Duodenal mucosa (tissue), 2 donors: ENCODE results near the gene KCNJ5.

Source experiments
- H3K27ac ChIP-seq: one replicate; pipeline ENCODE4 v1.7.0; 2013; ENCODE audit warnings: low read depth, low read length
- H3K27me3 ChIP-seq, 2 donors: one replicate each; pipeline ENCODE4 v1.7.0; 2013; ENCODE audit warnings: low read length in 2 of 2, control low read depth in 1 of 2; ENCODE audit not compliant: insufficient read depth in 2 of 2, control insufficient read depth in 1 of 2
- H3K36me3 ChIP-seq, 2 donors: one replicate each; pipeline ENCODE4 v1.7.0; 2013; ENCODE audit warnings: low read length in 2 of 2, control low read depth in 1 of 2; ENCODE audit not compliant: insufficient read depth in 2 of 2, control insufficient read depth in 1 of 2
- H3K4me1 ChIP-seq, 2 donors: one replicate each; pipeline ENCODE4 v1.7.0; 2013; ENCODE audit warnings: low read length in 2 of 2, control low read depth in 1 of 2; ENCODE audit not compliant: insufficient read depth in 2 of 2, control insufficient read depth in 1 of 2
- H3K4me3 ChIP-seq, 2 donors: one replicate each; pipeline ENCODE4 v1.7.0; 2013; ENCODE audit warnings: low read length in 2 of 2, low read depth in 1 of 2
- H3K9ac ChIP-seq, 2 donors: one replicate each; pipeline ENCODE4 v1.7.0; 2013; ENCODE audit warnings: low read length in 2 of 2, low read depth in 1 of 2
- H3K9me3 ChIP-seq, 2 donors: one replicate each; pipeline ENCODE4 v1.7.0; 2013; ENCODE audit warnings: low read length in 2 of 2, control low read depth in 1 of 2; ENCODE audit not compliant: control insufficient read depth in 1 of 2

Gene KCNJ5

GRCh38 chr11:128856241-128856640, 34.9 kb upstream of the KCNJ5 start:
- Histone ChIP-seq H3K36me3 (no peaks in the 10 kb centered on the region), H3K27ac (no peak overlapping the region), H3K9me3 (no peaks in the 10 kb centered on the region), H3K27me3 (no peaks in the 10 kb centered on the region), H3K4me1 (peaks cover 0 to 7% of the 10 kb centered on the region in 2 donors), H3K9ac (no peak overlapping the region), H3K4me3 (no peak overlapping the region)

DNA sequence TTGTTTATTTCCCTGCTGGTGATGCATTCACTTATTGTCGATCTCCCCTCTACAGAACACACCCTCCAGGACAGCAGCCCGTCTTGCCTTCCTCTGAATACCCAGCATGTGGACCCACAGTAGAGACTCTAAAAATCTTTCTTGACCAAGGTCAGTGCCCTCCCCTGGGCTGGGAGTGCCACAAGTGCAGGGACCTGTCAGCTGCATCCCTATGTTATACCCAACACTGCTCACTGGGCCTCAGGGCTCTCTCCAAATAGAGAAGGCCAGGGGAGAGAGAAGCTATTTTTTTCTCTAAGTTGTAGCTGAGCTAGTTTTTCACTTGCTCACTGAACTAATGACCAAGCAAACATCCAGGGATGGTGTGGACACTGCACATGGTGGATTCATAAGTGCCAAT, 33.8 kb upstream of the KCNJ5 start:
- no peaks in the 10 kb centered on the region for H3K9me3 ChIP-seq
- H3K36me3 ChIP-seq, result no peaks in the 10 kb centered on the region
- no peak overlapping the region for H3K4me3 ChIP-seq
- H3K27ac ChIP-seq, result no peak overlapping the region
- no peaks in the 10 kb centered on the region for H3K27me3 ChIP-seq
- no peak overlapping the region for H3K9ac ChIP-seq
- peaks cover 0 to 7% of the 10 kb centered on the region in 2 donors for H3K4me1 ChIP-seq

GRCh38 chr11:128859563-128860441, 31.4 kb upstream of the KCNJ5 start:
- H3K9ac ChIP-seq, result no peak overlapping the region
- no peak overlapping the region for H3K27ac ChIP-seq
- no peaks in the 10 kb centered on the region for H3K9me3 ChIP-seq
- H3K27me3 ChIP-seq, result no peaks in the 10 kb centered on the region
- H3K36me3 ChIP-seq, result no peaks in the 10 kb centered on the region
- no peak overlapping the region for H3K4me3 ChIP-seq
- H3K4me1 ChIP-seq, result peaks cover 0 to 7% of the 10 kb centered on the region in 2 donors

- Histone ChIP-seq H3K4me3 (no peak overlapping the region), H3K36me3 (no peaks in the 10 kb centered on the region), H3K9me3 (no peaks in the 10 kb centered on the region), H3K4me1 (peaks cover 0 to 7% of the 10 kb centered on the region in 2 donors), H3K27me3 (no peaks in the 10 kb centered on the region), H3K9ac (no peak overlapping the region), H3K27ac (no peak overlapping the region)
These were observed 30.4 kb upstream of the KCNJ5 start for GRCh38 chr11:128860571-128861361.

GRCh38 chr11:128862406-128862805, 28.8 kb upstream of the KCNJ5 start:
- no peak overlapping the region for H3K9ac ChIP-seq
- no peak overlapping the region for H3K4me3 ChIP-seq
- H3K4me1 ChIP-seq, result peaks cover 0 to 7% of the 10 kb centered on the region in 2 donors
- H3K27me3 ChIP-seq, result no peaks in the 10 kb centered on the region
- no peaks in the 10 kb centered on the region for H3K9me3 ChIP-seq
- H3K36me3 ChIP-seq, result no peaks in the 10 kb centered on the region
- H3K27ac ChIP-seq, result no peak overlapping the region

DNA sequence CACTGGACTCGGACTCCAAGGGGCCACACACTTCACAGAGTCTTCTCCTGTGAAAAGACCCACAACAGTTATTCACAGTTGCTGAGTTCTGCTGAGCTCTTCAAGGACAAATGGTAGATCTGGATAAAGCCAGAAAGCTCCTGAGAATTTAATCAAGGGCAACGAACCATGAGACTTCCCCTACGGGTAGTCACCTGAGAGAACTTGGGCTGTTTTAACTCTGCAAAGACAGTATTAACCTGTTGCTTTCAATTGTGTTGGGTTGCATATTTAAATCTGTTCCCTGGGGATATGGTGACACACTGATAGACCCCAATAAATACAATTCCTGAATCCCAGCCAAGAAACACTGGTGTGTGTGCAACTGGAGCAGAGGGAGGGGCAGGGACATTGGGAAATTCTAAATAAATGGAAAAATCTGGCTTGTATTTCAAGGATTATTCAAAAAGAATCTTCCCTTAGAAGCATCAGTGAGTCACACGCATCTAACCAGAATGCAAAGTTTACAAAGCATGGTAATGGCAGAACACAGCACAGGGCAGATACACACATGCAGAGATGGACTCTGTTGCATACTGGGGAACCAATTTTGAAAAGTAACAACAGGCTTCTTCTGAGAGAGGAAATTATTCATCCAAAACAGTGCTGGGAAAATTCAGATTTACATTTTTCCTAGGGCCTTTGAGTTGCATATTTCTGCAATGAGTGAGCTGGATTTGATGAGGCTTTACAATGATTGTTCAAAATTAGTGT, 28.1 kb upstream of the KCNJ5 start:
- Histone ChIP-seq H3K4me3 (no peak overlapping the region), H3K4me1 (peaks cover 0 to 7% of the 10 kb centered on the region in 2 donors), H3K36me3 (no peaks in the 10 kb centered on the region), H3K9ac (no peak overlapping the region), H3K27me3 (no peaks in the 10 kb centered on the region), H3K27ac (no peak overlapping the region), H3K9me3 (no peaks in the 10 kb centered on the region)

DNA sequence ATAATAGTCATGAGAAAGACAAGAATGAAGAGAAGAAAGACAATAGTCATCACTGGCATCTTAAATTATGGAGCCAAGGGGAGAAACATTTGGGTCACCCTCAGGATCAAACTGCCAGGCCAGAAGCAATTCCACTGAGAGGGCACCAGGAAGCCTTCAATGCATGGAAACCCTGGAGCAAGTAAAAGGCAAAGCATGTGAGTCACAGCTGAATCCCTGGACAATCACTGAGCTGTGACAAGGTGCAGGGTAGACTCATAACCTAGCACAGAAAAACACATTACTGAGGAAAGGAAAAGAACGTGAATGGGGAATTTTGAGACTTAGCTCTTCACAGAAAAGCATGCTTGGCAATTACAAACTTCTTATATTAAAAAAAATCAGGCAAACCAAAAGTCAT, 25.7 kb upstream of the KCNJ5 start:
- H3K36me3 ChIP-seq, result no peaks in the 10 kb centered on the region
- H3K4me3 ChIP-seq, result no peak overlapping the region
- H3K9ac ChIP-seq, result no peak overlapping the region
- peaks cover 0 to under 1% of the 10 kb centered on the region in 2 donors for H3K4me1 ChIP-seq
- no peaks in the 10 kb centered on the region for H3K9me3 ChIP-seq
- no peak overlapping the region for H3K27ac ChIP-seq
- no peaks in the 10 kb centered on the region for H3K27me3 ChIP-seq

DNA sequence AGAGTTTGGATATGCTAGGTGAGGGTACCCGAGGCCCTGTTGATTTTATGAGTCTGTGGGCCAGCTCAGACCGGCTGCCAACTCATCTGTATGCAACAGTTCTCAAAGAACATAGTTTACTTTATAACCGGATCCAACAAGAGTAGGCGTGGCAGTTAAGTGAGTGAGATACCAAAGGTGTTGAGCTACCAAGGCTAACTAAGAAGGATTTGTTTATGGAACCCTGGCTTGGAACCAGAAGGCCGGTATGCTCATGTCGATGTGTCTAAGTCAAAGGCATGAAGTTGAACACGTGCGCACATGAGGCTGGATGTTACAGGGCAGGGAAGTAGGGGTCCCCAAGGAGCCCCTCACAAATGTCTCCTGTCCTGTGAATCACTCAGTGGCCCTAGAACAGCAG, 23.9 kb upstream of the KCNJ5 start, which contains the start of gene KCNJ1:
Gene KCNJ1 (minus strand): TSS at position 20 of the 400 bp plus-strand sequence. CDS start 27,053 bp downstream, outside the sequence.
- H3K4me3 ChIP-seq, result no peak within 1 kb of the TSS
- H3K9ac ChIP-seq, result no peak within 1 kb of the TSS
- no peaks in the 10 kb centered on the region for H3K36me3 ChIP-seq
- H3K27ac ChIP-seq, result no peak within 1 kb of the TSS
- no peaks in the 10 kb centered on the region for H3K27me3 ChIP-seq
- no peaks in the 10 kb centered on the region for H3K9me3 ChIP-seq
- no peaks in the 10 kb centered on the region for H3K4me1 ChIP-seq

DNA sequence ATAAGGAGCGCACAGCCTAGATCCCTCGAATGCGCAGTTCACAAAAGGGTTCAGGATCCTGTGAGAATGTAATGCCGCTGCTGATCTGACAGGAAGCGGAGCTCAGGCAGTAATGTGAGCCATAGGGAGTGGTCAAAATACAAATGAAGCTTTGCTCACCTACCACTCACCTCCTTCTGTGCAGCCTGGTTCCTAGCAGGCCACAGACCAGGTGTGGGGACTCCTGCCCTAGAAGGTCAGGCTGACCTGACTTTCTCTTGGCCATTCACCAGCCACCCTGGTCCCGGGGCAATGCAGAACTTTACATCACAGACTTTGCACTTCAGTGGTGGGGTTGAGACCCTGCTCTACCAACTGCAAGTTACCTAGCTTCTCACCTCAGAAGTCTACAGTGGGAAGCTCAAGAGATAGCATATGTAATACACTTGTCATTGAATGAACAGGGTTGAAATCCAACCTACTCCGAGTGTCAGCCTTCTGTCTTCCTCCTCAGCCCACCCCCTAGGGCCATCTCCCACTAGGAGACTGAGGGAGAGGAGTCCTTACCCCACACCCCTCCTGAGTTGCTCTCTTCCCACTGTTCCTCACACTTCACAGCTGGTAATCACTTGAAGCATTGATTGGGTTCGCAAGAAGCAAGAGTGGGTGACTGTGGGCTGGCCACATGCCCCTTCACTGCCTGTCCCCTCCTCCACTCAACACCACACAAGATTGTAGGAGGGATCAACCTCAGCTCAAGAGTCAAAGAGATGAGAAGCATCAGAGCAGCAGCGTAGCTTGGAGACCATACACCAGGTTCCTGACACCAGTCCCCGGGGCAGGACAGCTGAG, 22.1 kb upstream of the KCNJ5 start:
- no peaks in the 10 kb centered on the region for H3K4me1 ChIP-seq
- H3K27ac ChIP-seq, result no peak overlapping the region
- H3K9me3 ChIP-seq, result no peaks in the 10 kb centered on the region
- no peak overlapping the region for H3K9ac ChIP-seq
- no peaks in the 10 kb centered on the region for H3K27me3 ChIP-seq
- no peaks in the 10 kb centered on the region for H3K36me3 ChIP-seq
- no peak overlapping the region for H3K4me3 ChIP-seq
